Neuronal stem cell (in vitro differentiated cells): Measurements from ENCODE around the gene SLC9A9.

ENCODE experiments used
- DNase-seq: peaks from one replicate; pipeline ENCODE4 v3.0.0-alpha.2; 2013; ENCODE audit warnings: low spot score
- H2AFZ ChIP-seq: one replicate; pipeline ENCODE4 v1.6.1; 2013; ENCODE audit warnings: mild to moderate bottlenecking, low read length, inconsistent platforms
- H2AK5ac ChIP-seq: 2 replicates; pipeline ENCODE4 v1.6.1; 2013; ENCODE audit warnings: low read depth, mild to moderate bottlenecking, inconsistent platforms, low read length, moderate library complexity, mixed read lengths
- H2BK120ac ChIP-seq: 2 replicates; pipeline ENCODE4 v1.6.1; 2013; ENCODE audit warnings: low read depth, mild to moderate bottlenecking, inconsistent platforms, low read length, moderate library complexity, mixed read lengths
- H2BK12ac ChIP-seq: one replicate; pipeline ENCODE4 v1.6.1; 2013; ENCODE audit warnings: low read length, inconsistent platforms
- H2BK15ac ChIP-seq: 2 replicates; pipeline ENCODE4 v1.6.1; 2013; ENCODE audit warnings: mild to moderate bottlenecking, low read length, inconsistent platforms, mixed read lengths
- H2BK5ac ChIP-seq: one replicate; pipeline ENCODE4 v1.6.1; 2013; ENCODE audit warnings: inconsistent platforms, mild to moderate bottlenecking, low read length, moderate library complexity
- H3K14ac ChIP-seq: one replicate; pipeline ENCODE4 v1.6.1; 2013; ENCODE audit warnings: low read length, inconsistent platforms
- H3K18ac ChIP-seq: 2 replicates; pipeline ENCODE4 v1.6.1; 2013; ENCODE audit warnings: low read length, inconsistent platforms
- H3K23ac ChIP-seq: 2 replicates; pipeline ENCODE4 v1.6.1; 2013; ENCODE audit warnings: low read depth, mild to moderate bottlenecking, mixed read lengths, low read length, inconsistent platforms; ENCODE audit not compliant: poor library complexity
- H3K27ac ChIP-seq: replicated peaks from 3 replicates; pipeline ENCODE4 v1.5.1; 2013; ENCODE audit warnings: low read length, inconsistent platforms
- H3K27me3 ChIP-seq, 3 experiments: 2 replicates each; pipeline ENCODE4 v1.6.1; 2013; ENCODE audit warnings: low read length in 3 of 3, mild to moderate bottlenecking in 2 of 3, inconsistent platforms in 1 of 3, low read depth in 1 of 3, mixed read lengths in 1 of 3, moderate library complexity in 1 of 3; ENCODE audit not compliant: control insufficient read depth in 3 of 3, insufficient read depth in 3 of 3
- H3K36me3 ChIP-seq, 2 donors: replicated peaks in 1 of 2; 2 replicates each; pipeline ENCODE4 v1.6.1; 2013; ENCODE audit warnings: low read length in 2 of 2; ENCODE audit not compliant: control insufficient read depth in 2 of 2, insufficient read depth in 2 of 2
- H3K4ac ChIP-seq: 2 replicates; pipeline ENCODE4 v1.6.1; 2013; ENCODE audit warnings: inconsistent platforms, mild to moderate bottlenecking, low read length, moderate library complexity
- H3K4me1 ChIP-seq, 2 donors: 1 replicate in 1 of 2; 2 replicates in 1 of 2; pipeline ENCODE4 v1.6.1; 2013; ENCODE audit warnings: low read length in 2 of 2, low read depth in 1 of 2; ENCODE audit not compliant: control insufficient read depth in 2 of 2, insufficient read depth in 1 of 2
- H3K4me2 ChIP-seq: one replicate; pipeline ENCODE4 v1.6.1; 2013; ENCODE audit warnings: mild to moderate bottlenecking, low read length, inconsistent platforms; ENCODE audit not compliant: insufficient read depth, poor library complexity, severe bottlenecking
- H3K4me3 ChIP-seq, 2 donors: 2 replicates each; pipeline ENCODE4 v1.5.1; 2013; ENCODE audit warnings: low read length in 2 of 2, mild to moderate bottlenecking in 2 of 2, inconsistent platforms in 1 of 2, moderate library complexity in 1 of 2
- H3K79me1 ChIP-seq: one replicate; pipeline ENCODE4 v1.6.1; 2013; ENCODE audit warnings: low read depth, mild to moderate bottlenecking, inconsistent platforms, low read length, moderate library complexity
- H3K9ac ChIP-seq: one replicate; pipeline ENCODE4 v1.6.1; 2013; ENCODE audit warnings: mild to moderate bottlenecking, low read depth, low read length, inconsistent platforms; ENCODE audit not compliant: poor library complexity
- H3K9me3 ChIP-seq, 2 donors: replicated peaks in 1 of 2; 2 replicates each; pipeline versions ENCODE3 to v1.6.1; 2013; ENCODE audit warnings: low read length in 2 of 2, mild to moderate bottlenecking in 2 of 2, inconsistent platforms in 1 of 2, low read depth in 1 of 2, mixed read lengths in 1 of 2, moderate library complexity in 1 of 2; ENCODE audit not compliant: control insufficient read depth in 2 of 2, insufficient read depth in 1 of 2
- H4K8ac ChIP-seq: one replicate; pipeline ENCODE4 v1.6.1; 2013; ENCODE audit warnings: low read depth, mild to moderate bottlenecking, inconsistent platforms, low read length, moderate library complexity
- H4K91ac ChIP-seq: one replicate; pipeline ENCODE4 v1.6.1; 2013; ENCODE audit warnings: low read length, low read depth, mild to moderate bottlenecking, inconsistent platforms; ENCODE audit not compliant: poor library complexity
- WGBS, 2 donors: extraction: QIAGEN DNeasy Blood & Tissue Kit; methylation state at CpG; one replicate each; pipeline ENCODE4 v1.1.7; 2013; ENCODE audit warnings: missing lambda C conversion rate in 2 of 2, mixed read lengths in 1 of 2; ENCODE audit not compliant: insufficient read length in 2 of 2, insufficient replicate concordance in 1 of 2; ENCODE audit errors: extremely low coverage in 2 of 2; 5-methylcytosine and 5-hydroxymethylcytosine counted together

SLC9A9 gene

DNA sequence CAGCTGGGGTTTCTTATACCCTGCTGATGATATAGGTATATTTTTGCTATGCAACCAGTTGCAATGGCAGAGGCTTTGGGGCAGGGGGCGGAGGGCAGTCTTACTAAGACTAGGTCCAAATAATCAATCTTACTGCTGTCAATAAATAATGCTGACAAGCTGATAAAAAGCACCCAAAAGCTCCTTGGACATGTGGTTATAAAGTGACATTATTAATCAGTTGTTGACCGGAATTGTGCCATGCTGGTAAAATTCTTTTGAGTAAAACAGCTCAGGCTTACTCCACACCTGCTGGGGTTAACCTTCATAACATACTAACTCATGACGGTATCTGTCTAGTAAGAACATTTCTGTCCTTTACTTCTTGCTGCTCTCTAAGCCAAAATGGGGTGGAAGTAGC is 626.8 kb downstream of the SLC9A9 start:
- no peak overlapping the region for H3K18ac ChIP-seq
- no peaks in the 10 kb centered on the region for H3K9me3 ChIP-seq
- no peak overlapping the region for H3K4ac ChIP-seq
- no peak overlapping the region for H3K23ac ChIP-seq
- no peak overlapping the region for H4K91ac ChIP-seq
- no peaks in the 10 kb centered on the region for H3K36me3 ChIP-seq
- no peak overlapping the region for H3K4me2 ChIP-seq
- H3K27me3 ChIP-seq, result no peaks in the 10 kb centered on the region
- H2BK120ac ChIP-seq, result no peak overlapping the region
- H2AFZ ChIP-seq, result no peak overlapping the region
- no peak for DNase-seq
- no peaks in the 10 kb centered on the region for H3K79me1 ChIP-seq
- H2BK15ac ChIP-seq, result no peak overlapping the region
- WGBS, 2 donors, result no CpG with 5 or more reads among the region's 3 CpGs
- no peak overlapping the region for H3K4me3 ChIP-seq
- H2AK5ac ChIP-seq, result no peak overlapping the region
- peaks cover 2 to 27% of the 10 kb centered on the region in 2 donors for H3K4me1 ChIP-seq
- H3K14ac ChIP-seq, result no peak overlapping the region
- no peak overlapping the region for H3K9ac ChIP-seq
- no peak overlapping the region for H3K27ac ChIP-seq
- H2BK12ac ChIP-seq, result no peak overlapping the region
- no peak overlapping the region for H2BK5ac ChIP-seq
- no peak overlapping the region for H4K8ac ChIP-seq

DNA sequence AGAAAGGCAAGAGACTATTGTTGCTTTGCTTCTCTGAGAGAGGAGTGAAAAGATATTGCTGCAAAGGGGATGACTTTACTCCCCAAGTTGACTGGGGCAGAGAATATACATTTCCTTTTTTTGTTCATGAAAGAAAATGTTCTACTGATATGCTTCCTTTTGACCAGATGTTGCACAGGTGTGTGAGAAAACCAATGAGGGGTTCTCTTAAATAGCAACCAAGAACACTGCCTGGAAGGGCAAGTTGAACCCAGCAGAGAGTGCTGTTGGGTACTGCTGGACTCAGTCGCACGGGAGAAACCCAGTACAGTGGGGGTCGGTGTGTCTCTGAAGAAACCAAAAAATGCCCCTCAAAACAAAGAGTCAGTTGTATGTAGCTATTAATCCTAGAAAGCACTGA is 627.5 kb downstream of the SLC9A9 start:
- Histone ChIP-seq H3K27me3 (no peaks in the 10 kb centered on the region), H3K36me3 (no peaks in the 10 kb centered on the region), H2BK15ac (no peak overlapping the region), H2BK12ac (no peak overlapping the region), H3K4me3 (no peak overlapping the region), H3K4ac (no peak overlapping the region), H4K91ac (no peak overlapping the region), H3K9me3 (no peaks in the 10 kb centered on the region), H3K27ac (no peak overlapping the region), H3K23ac (no peak overlapping the region), H4K8ac (no peak overlapping the region), H3K9ac (no peak overlapping the region), H3K79me1 (no peaks in the 10 kb centered on the region), H3K4me2 (no peak overlapping the region), H2AFZ (no peak overlapping the region), H2AK5ac (no peak overlapping the region), H3K18ac (no peak overlapping the region), H3K4me1 (peaks cover 2 to 28% of the 10 kb centered on the region in 2 donors), H2BK5ac (no peak overlapping the region), H3K14ac (no peak overlapping the region), H2BK120ac (no peak overlapping the region)
- no CpG with 5 or more reads among the region's 3 CpGs for WGBS, 2 donors
- no peak for DNase-seq

DNA sequence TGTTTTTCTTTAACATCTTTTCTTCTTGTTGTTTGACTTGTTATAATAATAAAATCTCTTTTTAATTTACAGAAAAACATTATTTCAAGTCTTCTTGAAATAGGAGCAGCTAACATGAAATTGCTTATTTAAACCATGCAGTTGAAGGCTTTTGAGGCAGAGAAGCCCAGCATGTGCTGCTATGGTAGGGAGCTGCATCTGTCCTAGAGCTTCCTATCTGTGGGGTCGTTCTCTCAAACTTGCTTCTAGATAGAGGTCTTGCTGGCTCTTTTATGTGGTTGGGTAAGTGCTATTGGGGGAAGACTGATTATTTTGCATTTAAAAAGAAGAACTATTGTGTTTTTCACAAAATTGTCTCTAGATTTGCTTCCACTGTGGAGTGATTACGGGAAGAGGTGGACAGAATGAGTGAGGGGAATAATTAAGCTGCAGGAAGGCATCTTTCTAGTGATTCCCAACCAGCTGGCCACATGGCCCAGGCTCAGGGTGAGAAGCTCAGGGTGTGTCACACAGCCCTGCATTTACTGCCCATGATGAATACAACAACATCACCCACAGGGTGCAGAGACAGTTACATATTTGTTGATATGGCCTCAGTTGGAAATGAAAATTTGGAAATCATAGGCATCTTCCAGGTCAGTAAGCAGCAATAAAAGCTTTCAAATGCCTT is 630.0 kb downstream of the SLC9A9 start:
- no peak overlapping the region for H3K9ac ChIP-seq
- no peaks in the 10 kb centered on the region for H3K36me3 ChIP-seq
- H2AFZ ChIP-seq, result peak overlapping the region; percentile 70
- H3K9me3 ChIP-seq, result no peaks in the 10 kb centered on the region
- H3K4me2 ChIP-seq, result no peak overlapping the region
- H3K4me1 ChIP-seq, result peaks cover 2 to 28% of the 10 kb centered on the region in 2 donors
- no peak overlapping the region for H3K14ac ChIP-seq
- no peak overlapping the region for H3K18ac ChIP-seq
- H3K4ac ChIP-seq, result no peak overlapping the region
- H2BK5ac ChIP-seq, result no peak overlapping the region
- no peak overlapping the region for H4K91ac ChIP-seq
- no peaks in the 10 kb centered on the region for H3K79me1 ChIP-seq
- H3K4me3 ChIP-seq, result no peak overlapping the region
- no peak overlapping the region for H2BK120ac ChIP-seq
- no peak overlapping the region for H2BK12ac ChIP-seq
- H3K27me3 ChIP-seq, result no peaks in the 10 kb centered on the region
- no peak overlapping the region for H4K8ac ChIP-seq
- H2BK15ac ChIP-seq, result no peak overlapping the region
- no peak for DNase-seq
- H2AK5ac ChIP-seq, result no peak overlapping the region
- no peak overlapping the region for H3K27ac ChIP-seq
- H3K23ac ChIP-seq, result no peak overlapping the region
- WGBS, 2 donors, result no CpG with 5 or more reads among the region's 2 CpGs

DNA sequence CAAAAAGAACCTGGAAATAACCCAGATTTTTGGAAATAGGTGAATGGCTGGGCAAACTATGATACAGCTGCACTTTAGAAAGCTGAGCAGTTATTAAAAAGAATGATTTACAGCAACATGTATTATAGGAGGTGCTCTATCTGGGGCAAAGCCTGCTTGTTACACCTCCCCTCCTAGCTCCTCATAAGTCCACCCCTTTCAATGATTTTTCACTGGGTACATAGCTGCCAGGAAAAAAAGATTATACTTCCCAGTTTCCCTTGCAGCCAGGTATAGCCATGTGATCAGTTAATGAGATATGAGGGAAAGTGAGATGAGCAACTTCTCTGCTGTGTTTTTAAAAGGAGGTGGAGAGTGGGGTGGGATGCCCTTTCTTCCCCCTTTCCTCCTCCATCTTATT is 631.0 kb downstream of the SLC9A9 start:
- no peak overlapping the region for H4K8ac ChIP-seq
- H3K27ac ChIP-seq, result no peak overlapping the region
- DNase-seq, result no peak
- no peak overlapping the region for H3K9ac ChIP-seq
- H3K14ac ChIP-seq, result no peak overlapping the region
- H2BK15ac ChIP-seq, result no peak overlapping the region
- H3K4me3 ChIP-seq, result no peak overlapping the region
- H3K79me1 ChIP-seq, result no peaks in the 10 kb centered on the region
- no peak overlapping the region for H3K4ac ChIP-seq
- H2AK5ac ChIP-seq, result no peak overlapping the region
- no peak overlapping the region for H2BK5ac ChIP-seq
- H2BK12ac ChIP-seq, result no peak overlapping the region
- H4K91ac ChIP-seq, result no peak overlapping the region
- H2BK120ac ChIP-seq, result no peak overlapping the region
- no peak overlapping the region for H3K23ac ChIP-seq
- no peaks in the 10 kb centered on the region for H3K27me3 ChIP-seq
- no peak overlapping the region for H3K18ac ChIP-seq
- H3K36me3 ChIP-seq, result no peaks in the 10 kb centered on the region
- H2AFZ ChIP-seq, result peak overlapping the region; percentile 84
- peaks cover 2 to 20% of the 10 kb centered on the region in 2 donors for H3K4me1 ChIP-seq
- H3K4me2 ChIP-seq, result no peak overlapping the region
- H3K9me3 ChIP-seq, result no peaks in the 10 kb centered on the region
